ENCODE results near the gene STAC.

The STAC gene, protein sequence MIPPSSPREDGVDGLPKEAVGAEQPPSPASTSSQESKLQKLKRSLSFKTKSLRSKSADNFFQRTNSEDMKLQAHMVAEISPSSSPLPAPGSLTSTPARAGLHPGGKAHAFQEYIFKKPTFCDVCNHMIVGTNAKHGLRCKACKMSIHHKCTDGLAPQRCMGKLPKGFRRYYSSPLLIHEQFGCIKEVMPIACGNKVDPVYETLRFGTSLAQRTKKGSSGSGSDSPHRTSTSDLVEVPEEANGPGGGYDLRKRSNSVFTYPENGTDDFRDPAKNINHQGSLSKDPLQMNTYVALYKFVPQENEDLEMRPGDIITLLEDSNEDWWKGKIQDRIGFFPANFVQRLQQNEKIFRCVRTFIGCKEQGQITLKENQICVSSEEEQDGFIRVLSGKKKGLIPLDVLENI

DNA sequence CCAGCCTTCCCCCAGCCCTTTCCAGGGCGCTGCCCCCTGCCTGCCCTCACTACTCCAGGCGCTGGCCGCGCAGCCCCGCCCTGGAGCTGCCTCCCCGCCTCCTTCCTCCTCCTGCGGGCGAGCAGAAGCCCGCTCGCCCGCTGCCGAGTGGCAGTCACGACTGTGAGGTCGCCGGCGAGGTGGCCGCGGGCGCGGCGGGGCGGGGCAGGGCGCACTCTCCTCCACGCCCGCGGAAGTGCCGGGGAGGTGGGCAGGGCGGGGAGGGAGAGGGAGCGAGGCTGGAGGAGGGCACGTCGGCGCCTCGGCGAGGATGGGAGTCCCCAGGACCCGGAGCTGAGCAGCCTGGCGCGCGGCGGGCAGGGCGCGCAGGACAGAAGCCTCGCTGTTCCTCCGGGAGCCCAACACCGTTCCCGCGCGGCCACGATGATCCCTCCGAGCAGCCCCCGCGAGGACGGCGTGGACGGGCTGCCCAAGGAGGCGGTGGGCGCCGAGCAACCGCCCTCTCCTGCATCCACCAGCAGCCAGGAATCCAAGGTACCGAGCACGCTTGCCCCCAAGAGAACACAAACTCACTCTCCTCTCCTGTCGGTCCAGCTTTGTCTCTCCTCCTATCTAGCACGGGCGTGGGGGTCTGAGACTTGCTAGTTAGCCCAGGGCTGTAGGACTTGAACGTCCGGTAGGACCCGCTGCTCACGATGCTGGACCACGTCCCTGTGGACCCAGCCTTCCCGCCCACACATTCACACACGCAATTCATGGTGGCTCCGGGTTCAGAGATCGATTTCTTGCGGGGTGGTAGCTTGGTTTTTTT lies at the start of gene STAC:
TSS of gene STAC (plus strand) at position 284 of the 811 bp plus-strand sequence. CDS start at position 424, 140 bp downstream.
- Mint-ChIP-seq H3K4me3 (peak within 1 kb of the TSS; percentile 85 to 90 (median 88)), H3K36me3 (ENCODE audit: low read depth) (no peaks in the 10 kb centered on the region), H3K9me3 (no peaks in the 10 kb centered on the region), H3K27me3 (ENCODE audit: low read depth) (peaks cover 23% of the 10 kb centered on the region), H3K27ac (peak within 1 kb of the TSS in 2 of 3 experiments; percentile 38 to 61), H3K4me1 (peaks cover 16% of the 10 kb centered on the region)
- TF ChIP-seq, protein P1, sequence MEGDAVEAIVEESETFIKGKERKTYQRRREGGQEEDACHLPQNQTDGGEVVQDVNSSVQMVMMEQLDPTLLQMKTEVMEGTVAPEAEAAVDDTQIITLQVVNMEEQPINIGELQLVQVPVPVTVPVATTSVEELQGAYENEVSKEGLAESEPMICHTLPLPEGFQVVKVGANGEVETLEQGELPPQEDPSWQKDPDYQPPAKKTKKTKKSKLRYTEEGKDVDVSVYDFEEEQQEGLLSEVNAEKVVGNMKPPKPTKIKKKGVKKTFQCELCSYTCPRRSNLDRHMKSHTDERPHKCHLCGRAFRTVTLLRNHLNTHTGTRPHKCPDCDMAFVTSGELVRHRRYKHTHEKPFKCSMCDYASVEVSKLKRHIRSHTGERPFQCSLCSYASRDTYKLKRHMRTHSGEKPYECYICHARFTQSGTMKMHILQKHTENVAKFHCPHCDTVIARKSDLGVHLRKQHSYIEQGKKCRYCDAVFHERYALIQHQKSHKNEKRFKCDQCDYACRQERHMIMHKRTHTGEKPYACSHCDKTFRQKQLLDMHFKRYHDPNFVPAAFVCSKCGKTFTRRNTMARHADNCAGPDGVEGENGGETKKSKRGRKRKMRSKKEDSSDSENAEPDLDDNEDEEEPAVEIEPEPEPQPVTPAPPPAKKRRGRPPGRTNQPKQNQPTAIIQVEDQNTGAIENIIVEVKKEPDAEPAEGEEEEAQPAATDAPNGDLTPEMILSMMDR (IDR thresholded peaks at IDR 0.05; ENCODE audit: unreplicated experiment in 3 of 3), result no peak

DNA sequence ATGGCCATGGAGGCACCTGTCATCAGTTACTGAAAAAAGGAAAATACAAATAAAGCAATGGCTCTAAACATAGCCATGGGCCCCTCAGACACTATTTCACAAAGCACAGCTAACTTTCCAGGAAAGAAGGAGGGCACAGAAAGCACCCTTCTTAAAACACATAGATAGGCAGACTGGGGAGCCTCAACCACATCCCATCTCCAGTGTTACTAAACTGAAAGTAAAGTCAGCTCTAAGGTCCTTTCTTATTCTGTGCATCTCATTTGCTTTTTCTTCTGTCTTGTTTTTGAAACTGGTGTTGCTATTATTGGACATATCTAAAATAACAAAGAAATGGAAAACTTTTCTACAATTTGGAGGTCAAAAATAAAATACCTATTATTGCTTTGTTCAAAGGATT lies 48.2 kb upstream of the STAC start:
- Mint-ChIP-seq H3K27ac (no peak overlapping the region), H3K27me3 (ENCODE audit: low read depth) (peaks cover 11% of the 10 kb centered on the region), H3K9me3 (peaks cover 3% of the 10 kb centered on the region), H3K36me3 (ENCODE audit: low read depth) (no peaks in the 10 kb centered on the region), H3K4me1 (no peaks in the 10 kb centered on the region), H3K4me3 (no peak overlapping the region)
- TF ChIP-seq, protein P1 (IDR thresholded peaks at IDR 0.05; ENCODE audit: unreplicated experiment in 3 of 3), result no peak

DNA sequence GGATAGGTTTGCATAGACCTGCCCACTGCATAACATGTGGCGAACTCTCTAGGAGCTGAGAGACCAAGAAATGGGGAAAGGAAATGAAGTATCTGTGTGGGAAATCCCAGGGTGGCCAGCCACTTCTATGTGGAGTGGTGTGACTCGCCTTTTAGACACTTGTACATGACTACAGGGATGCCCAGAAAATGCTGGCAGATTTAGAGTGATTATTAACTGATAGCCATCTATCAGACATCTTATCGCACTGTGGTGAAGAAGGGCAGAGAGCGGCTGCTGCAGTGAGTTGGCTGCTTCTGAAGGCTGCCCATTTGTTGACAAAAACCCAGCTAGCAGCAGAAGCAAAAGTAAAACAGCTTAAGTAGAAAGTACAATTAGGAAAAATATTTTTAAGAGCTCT lies 18.1 kb upstream of the STAC start:
- no peaks in the 10 kb centered on the region for H3K27me3 Mint-ChIP-seq (ENCODE audit: low read depth)
- no peaks in the 10 kb centered on the region for H3K4me1 Mint-ChIP-seq
- H3K36me3 Mint-ChIP-seq (ENCODE audit: low read depth), result no peaks in the 10 kb centered on the region
- no peak overlapping the region for H3K4me3 Mint-ChIP-seq
- peaks cover 14% of the 10 kb centered on the region for H3K9me3 Mint-ChIP-seq
- TF ChIP-seq, protein P1 (IDR thresholded peaks at IDR 0.05; ENCODE audit: unreplicated experiment in 3 of 3), result no peak
- H3K27ac Mint-ChIP-seq, result no peak overlapping the region

DNA sequence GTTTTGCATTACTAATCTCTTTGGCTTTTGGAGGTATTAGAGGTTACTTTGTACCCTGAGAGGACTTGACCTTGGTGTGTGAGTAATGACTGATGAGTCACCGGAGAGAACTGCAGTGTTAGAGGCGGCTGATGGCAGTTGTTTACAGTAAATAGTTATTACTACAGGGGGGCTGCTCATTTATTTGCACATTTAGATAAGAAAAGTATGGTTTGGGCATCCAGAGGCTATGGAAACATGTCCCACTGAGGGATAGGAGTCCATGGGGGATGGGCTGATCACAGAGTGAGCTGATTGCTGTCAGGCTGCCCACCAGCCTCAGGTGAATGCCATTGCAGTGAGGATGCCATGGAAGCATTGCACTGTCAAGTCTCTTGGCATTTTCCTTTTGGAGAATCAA lies 17.3 kb upstream of the STAC start:
- no peaks in the 10 kb centered on the region for H3K36me3 Mint-ChIP-seq (ENCODE audit: low read depth)
- TF ChIP-seq, protein P1 (IDR thresholded peaks at IDR 0.05; ENCODE audit: unreplicated experiment in 3 of 3), result no peak
- H3K4me1 Mint-ChIP-seq, result no peaks in the 10 kb centered on the region
- no peak overlapping the region for H3K27ac Mint-ChIP-seq
- no peaks in the 10 kb centered on the region for H3K27me3 Mint-ChIP-seq (ENCODE audit: low read depth)
- peaks cover 14% of the 10 kb centered on the region for H3K9me3 Mint-ChIP-seq
- no peak overlapping the region for H3K4me3 Mint-ChIP-seq

DNA sequence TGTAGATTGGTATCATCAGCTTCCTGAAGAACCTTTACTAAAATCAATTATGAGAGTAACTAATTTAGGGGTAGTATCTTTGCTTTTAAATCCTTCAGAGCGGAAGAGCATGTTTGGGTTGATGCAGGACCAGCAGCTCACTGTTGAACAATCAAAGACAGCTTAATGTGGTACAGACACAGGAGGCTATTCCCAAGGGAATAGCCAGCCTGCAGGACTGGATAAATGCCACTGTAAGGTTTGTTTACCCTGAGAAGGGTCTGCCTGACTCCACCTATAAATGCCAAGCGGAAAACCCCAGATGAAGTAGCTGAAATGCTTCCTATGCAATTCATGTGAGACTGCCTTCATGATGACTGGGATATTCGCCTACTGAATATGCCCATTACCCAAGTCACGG lies 16.0 kb upstream of the STAC start:
- H3K4me1 Mint-ChIP-seq, result no peaks in the 10 kb centered on the region
- TF ChIP-seq, protein P1 (IDR thresholded peaks at IDR 0.05; ENCODE audit: unreplicated experiment in 3 of 3), result no peak
- H3K9me3 Mint-ChIP-seq, result peaks cover 7% of the 10 kb centered on the region
- no peak overlapping the region for H3K27ac Mint-ChIP-seq
- no peak overlapping the region for H3K4me3 Mint-ChIP-seq
- peaks cover 3% of the 10 kb centered on the region for H3K27me3 Mint-ChIP-seq (ENCODE audit: low read depth)
- H3K36me3 Mint-ChIP-seq (ENCODE audit: low read depth), result no peaks in the 10 kb centered on the region
